LNCAP (cell line): ENCODE measurements around the gene ABHD3.

Experiments
- TF ChIP-seq, protein P1 (sequence below): fragments of 450-650 bp; IDR thresholded peaks from 2 replicates; pipeline ENCODE4 v1.5.1; 2017; ENCODE audit warnings: mild to moderate bottlenecking

The ABHD3 gene

DNA sequence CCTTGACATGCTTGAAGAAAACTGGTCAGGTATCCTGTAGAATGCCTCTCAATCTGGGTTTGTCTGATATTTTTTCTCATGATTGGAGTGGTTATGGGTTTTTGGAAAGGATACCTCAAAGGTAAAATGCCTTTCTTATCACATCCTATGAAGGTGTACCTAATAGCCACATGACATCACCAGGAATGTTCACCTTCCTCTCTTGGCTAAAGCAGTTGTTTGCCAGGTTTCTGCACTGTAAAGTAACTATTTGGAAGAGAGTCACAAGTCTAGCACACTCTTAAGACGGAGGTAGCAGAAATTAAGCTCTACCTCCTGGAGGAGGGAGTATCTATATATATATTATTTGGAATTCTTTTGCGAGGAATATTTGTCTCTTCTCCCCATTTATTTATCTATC lies 18.1 kb upstream of the ABHD3 start:
- TF ChIP-seq, protein P1, sequence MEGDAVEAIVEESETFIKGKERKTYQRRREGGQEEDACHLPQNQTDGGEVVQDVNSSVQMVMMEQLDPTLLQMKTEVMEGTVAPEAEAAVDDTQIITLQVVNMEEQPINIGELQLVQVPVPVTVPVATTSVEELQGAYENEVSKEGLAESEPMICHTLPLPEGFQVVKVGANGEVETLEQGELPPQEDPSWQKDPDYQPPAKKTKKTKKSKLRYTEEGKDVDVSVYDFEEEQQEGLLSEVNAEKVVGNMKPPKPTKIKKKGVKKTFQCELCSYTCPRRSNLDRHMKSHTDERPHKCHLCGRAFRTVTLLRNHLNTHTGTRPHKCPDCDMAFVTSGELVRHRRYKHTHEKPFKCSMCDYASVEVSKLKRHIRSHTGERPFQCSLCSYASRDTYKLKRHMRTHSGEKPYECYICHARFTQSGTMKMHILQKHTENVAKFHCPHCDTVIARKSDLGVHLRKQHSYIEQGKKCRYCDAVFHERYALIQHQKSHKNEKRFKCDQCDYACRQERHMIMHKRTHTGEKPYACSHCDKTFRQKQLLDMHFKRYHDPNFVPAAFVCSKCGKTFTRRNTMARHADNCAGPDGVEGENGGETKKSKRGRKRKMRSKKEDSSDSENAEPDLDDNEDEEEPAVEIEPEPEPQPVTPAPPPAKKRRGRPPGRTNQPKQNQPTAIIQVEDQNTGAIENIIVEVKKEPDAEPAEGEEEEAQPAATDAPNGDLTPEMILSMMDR = no peak

DNA sequence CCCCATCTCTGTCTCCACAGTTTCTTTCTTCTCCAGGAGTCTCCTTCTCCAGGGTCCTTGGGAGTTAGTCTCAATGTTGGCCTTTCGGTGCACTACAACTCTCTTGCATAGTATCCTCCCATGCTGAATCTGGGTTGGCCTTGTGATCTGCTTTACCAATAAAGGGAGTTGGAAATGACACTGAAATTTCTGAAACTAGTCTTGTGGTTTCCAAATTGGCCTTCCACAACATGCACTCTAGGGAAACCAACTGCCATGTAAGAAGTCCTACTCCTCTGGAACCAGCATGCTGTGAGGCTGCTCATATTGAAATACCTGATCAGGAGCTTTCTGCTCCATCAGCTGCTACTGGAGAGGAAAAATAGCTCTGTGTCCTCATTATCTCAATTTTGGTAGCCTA lies 9.9 kb upstream of the ABHD3 start:
- TF ChIP-seq, protein P1 = no peak

DNA sequence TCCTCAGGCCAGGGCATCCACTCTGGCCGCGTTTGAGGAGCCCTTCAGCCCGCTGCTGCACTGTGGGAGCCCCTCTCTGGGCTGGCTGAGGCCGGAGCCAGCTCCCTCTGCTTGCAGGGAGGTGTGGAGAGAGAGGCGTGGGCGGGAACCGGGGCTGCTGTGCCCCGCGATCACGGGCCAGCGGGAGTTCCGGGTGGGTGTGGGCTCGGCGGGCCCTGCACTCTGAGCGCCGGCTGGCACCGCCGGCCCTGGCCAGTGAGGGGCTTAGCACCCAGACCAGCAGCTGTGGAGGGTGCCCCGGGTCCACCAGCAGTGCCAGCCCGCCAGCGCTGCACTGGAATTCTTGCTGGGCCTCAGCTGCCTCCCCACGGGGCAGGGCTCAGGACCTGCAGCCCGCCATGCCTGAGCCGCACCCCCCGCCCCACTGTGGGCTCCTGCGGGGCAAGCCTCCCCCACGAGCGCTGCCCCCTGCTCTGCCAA lies 1.9 kb upstream of the ABHD3 start:
- TF ChIP-seq, protein P1 = no peak

DNA sequence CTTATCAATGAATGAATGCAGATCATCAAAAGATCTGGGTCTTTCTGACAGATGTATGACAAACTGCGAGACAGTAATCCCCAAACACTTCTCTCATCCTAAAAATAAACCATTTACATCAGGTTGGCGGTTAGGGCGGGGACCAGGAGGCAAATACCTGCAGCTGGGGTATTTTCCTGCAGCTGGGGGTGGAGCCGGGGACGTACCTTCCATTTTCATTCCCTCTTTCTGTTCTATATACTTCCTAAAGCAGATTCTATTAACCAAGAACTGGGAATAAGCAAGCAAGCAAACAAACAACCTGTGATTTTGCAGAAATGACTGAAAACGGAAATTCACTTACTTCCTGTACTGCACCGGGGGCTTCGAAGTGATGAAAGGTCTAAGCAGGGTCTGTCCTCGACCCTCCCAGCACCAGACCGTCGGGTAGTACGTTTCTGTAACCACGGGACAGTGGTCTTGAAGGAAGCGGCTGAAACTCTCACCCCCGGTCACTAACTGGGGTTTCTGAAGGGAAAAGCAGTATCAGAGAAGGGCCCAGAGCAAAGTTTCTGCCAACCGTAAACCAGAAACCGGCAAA lies 1.2 kb downstream of the ABHD3 start:
- TF ChIP-seq, protein P1 = no peak

DNA sequence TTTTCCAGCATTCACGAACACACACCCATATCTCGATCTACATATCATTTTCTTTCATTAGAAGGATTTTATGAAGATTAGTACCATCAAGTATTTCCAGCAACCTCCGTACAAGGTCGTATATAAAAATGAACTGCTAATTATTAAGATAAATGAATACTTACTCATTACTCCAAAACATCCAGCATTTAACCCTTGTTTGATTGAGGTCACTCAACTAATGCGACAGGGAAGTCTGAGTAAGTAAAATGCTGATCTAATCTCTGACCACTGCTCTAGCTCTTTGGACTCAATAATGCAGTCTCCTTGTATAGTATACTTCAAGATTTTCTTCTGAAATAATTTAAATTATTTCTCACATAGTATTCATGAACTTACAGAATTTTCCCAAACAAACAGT lies 2.0 kb downstream of the ABHD3 start:
- TF ChIP-seq, protein P1 = no peak

DNA sequence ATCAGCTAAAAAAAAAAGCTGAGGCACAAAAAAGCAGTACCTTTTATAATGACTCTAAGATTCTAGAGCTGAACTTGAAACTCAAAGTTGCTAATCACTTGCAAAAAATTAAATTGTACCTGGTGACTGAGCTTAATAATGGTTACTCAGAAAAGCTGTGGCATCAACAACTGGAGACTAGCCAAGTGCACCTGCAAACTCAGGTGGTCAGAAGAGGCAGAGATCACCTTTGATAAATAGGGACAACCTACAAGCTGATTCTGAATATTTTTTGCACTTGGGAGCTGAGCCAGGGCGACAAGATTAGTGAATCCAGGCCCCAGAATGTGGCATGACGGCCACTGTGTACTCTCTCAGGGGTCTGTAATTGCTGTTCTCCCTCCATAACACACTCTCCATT lies 3.0 kb downstream of the ABHD3 start:
- TF ChIP-seq, protein P1 = no peak

DNA sequence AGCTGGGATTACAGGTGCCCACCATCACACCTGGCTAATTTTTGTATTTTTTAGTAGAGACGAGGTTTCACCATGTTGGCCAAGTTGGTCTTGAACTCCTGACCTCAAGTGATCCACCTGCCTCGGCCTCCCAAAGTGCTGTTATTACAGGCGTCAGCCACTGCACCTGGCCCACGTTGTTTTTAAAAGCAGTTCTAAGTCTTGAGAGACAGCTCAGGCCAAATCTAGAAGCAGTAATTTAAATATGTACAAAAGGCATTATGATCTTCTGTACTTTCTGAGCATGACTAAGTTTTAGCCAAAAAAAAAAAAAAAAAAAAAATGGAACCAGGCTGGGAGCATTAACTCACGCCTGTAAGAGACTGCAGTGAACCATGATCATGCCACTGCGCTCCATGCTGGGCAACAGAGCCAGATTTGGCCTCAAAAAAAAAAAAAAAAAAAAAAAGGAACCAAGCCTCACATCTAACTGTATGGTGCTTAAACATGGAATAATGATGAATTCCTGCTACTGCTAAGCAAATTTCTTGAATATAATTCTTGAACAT lies 4.0 kb downstream of the ABHD3 start:
- TF ChIP-seq, protein P1 = no peak

DNA sequence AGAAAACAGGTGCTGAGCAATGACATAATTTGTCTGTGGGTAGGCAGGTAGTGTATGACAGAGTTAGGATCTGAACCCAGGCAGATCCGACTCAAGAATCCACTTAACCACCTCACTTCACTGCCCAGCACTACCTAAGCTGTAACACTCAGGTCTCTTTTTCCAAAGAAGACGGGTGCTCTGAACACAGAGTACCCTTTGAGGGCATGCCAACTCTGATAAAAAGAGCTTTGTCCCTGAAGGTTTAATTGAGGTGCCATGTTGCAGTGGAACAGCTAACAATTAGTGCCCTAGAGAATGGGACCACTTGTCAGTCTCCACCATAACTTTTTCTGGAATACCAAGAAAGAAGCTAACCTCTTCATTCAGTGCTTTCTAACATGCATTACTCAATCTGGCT lies 11.3 kb downstream of the ABHD3 start:
- TF ChIP-seq, protein P1 = no peak
